H1 (cell line): ENCODE results near the gene CACNA2D3. TPM values are rescaled to one million over a fixed set of nuclear protein-coding genes. Genes with fewer than 3 reads are reported as not detected.

Source experiments
- polyA plus RNA-seq, 7 experiments: library from polyadenylated mRNA; depleted of rRNA in 3 of 7; stranded (reverse) in 5 of 7; unstranded in 2 of 7; fragments of >200 nt in 5 of 7; fragments of 200-250 nt in 2 of 7; gene quantifications; 1 replicate in 5 of 7; 2 replicates in 1 of 7; 4 replicates in 1 of 7; pipeline versions ENCODE4 v1.2.1 to v1.2.3, GENCODE V29; 2011 to 2013; ENCODE audit warnings: missing spikeins in 2 of 7, mixed read lengths in 2 of 7
- total RNA-seq: library from RNA; stranded (reverse); fragmentation: NEBNext Ultra II Directional; extraction: Animal tissue kit (Norgen Biotek cat#: 25700); gene quantifications from 2 replicates; pipeline ENCODE4 v1.2.1, GENCODE V29; 2021
- TF ChIP-seq, protein P1 (sequence below): fragments of 300-600 bp; sonication (generic); IDR thresholded peaks from 2 replicates; pipeline ENCODE4 v1.7.1; 2012; ENCODE audit warnings: low read length, moderate library complexity, mild to moderate bottlenecking, inconsistent platforms; ENCODE audit not compliant: insufficient replicate concordance

The CACNA2D3 gene
- total and polyA plus RNA-seq, 2 of the 8 experiments (the other 6 are each of a cell fraction or from before 2014, with no cell fraction given) = 1.5 to 1.8 TPM

DNA sequence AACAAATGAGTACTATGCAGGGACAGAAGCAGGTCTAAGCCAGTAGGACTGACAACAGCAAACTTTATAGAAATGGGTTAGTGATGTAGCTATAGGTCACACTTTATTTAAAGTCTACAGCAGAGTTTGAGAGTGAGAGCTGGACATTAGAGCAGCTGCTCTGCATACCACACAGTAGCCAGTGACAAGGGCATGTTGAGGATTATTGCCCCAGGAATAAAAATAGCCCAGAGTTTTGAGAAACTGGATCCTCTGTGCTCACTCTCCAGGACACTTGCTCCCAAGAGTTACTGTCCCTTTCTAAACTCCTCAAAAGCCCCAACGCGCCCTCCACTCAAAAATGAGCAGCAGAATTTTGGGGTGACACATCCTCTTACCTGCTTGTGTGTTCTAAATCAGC is 784.4 kb downstream of the CACNA2D3 start (continued):
- TF ChIP-seq, protein P1, sequence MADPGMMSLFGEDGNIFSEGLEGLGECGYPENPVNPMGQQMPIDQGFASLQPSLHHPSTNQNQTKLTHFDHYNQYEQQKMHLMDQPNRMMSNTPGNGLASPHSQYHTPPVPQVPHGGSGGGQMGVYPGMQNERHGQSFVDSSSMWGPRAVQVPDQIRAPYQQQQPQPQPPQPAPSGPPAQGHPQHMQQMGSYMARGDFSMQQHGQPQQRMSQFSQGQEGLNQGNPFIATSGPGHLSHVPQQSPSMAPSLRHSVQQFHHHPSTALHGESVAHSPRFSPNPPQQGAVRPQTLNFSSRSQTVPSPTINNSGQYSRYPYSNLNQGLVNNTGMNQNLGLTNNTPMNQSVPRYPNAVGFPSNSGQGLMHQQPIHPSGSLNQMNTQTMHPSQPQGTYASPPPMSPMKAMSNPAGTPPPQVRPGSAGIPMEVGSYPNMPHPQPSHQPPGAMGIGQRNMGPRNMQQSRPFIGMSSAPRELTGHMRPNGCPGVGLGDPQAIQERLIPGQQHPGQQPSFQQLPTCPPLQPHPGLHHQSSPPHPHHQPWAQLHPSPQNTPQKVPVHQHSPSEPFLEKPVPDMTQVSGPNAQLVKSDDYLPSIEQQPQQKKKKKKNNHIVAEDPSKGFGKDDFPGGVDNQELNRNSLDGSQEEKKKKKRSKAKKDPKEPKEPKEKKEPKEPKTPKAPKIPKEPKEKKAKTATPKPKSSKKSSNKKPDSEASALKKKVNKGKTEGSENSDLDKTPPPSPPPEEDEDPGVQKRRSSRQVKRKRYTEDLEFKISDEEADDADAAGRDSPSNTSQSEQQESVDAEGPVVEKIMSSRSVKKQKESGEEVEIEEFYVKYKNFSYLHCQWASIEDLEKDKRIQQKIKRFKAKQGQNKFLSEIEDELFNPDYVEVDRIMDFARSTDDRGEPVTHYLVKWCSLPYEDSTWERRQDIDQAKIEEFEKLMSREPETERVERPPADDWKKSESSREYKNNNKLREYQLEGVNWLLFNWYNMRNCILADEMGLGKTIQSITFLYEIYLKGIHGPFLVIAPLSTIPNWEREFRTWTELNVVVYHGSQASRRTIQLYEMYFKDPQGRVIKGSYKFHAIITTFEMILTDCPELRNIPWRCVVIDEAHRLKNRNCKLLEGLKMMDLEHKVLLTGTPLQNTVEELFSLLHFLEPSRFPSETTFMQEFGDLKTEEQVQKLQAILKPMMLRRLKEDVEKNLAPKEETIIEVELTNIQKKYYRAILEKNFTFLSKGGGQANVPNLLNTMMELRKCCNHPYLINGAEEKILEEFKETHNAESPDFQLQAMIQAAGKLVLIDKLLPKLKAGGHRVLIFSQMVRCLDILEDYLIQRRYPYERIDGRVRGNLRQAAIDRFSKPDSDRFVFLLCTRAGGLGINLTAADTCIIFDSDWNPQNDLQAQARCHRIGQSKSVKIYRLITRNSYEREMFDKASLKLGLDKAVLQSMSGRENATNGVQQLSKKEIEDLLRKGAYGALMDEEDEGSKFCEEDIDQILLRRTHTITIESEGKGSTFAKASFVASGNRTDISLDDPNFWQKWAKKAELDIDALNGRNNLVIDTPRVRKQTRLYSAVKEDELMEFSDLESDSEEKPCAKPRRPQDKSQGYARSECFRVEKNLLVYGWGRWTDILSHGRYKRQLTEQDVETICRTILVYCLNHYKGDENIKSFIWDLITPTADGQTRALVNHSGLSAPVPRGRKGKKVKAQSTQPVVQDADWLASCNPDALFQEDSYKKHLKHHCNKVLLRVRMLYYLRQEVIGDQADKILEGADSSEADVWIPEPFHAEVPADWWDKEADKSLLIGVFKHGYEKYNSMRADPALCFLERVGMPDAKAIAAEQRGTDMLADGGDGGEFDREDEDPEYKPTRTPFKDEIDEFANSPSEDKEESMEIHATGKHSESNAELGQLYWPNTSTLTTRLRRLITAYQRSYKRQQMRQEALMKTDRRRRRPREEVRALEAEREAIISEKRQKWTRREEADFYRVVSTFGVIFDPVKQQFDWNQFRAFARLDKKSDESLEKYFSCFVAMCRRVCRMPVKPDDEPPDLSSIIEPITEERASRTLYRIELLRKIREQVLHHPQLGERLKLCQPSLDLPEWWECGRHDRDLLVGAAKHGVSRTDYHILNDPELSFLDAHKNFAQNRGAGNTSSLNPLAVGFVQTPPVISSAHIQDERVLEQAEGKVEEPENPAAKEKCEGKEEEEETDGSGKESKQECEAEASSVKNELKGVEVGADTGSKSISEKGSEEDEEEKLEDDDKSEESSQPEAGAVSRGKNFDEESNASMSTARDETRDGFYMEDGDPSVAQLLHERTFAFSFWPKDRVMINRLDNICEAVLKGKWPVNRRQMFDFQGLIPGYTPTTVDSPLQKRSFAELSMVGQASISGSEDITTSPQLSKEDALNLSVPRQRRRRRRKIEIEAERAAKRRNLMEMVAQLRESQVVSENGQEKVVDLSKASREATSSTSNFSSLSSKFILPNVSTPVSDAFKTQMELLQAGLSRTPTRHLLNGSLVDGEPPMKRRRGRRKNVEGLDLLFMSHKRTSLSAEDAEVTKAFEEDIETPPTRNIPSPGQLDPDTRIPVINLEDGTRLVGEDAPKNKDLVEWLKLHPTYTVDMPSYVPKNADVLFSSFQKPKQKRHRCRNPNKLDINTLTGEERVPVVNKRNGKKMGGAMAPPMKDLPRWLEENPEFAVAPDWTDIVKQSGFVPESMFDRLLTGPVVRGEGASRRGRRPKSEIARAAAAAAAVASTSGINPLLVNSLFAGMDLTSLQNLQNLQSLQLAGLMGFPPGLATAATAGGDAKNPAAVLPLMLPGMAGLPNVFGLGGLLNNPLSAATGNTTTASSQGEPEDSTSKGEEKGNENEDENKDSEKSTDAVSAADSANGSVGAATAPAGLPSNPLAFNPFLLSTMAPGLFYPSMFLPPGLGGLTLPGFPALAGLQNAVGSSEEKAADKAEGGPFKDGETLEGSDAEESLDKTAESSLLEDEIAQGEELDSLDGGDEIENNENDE = no peak
